ENCODE measurements around the gene HNF4A. TPM values are rescaled to one million over a fixed set of nuclear protein-coding genes. Genes with fewer than 3 reads are reported as not detected.

HNF4A gene
- not detected in 2 replicates for total RNA-seq

DNA sequence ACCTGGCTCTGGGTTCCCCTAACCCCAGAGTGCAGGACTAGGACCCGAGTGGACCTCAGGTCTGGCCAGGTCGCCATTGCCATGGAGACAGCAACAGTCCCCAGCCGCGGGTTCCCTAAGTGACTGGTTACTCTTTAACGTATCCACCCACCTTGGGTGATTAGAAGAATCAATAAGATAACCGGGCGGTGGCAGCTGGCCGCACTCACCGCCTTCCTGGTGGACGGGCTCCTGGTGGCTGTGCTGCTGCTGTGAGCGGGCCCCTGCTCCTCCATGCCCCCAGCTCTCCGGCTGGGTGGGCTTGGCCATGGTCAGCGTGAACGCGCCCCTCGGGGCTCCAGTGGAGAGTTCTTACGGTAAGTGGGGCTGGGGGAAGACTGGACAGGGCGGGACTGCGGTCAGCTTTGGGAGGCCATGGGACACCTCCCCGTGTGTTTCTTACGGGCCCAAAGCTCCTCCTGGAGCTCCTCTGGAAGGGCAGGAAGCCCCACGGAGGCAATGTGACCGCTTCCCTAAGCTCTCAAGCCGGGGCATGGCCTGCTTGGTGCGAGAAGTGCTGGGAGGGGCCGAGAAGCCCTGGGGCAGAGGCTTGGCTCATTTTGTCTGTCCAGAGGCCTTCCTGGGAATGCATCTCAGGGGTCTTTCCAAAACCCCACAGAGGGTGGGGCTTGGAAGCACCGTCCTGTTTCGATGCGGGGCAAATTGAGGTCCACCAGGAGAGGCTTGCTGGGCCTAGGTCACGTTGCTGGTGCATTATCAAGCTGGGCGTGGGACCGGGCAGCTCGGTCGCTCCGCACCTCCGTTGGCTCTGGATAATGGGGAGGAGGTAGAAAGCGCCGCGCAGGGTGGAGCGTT, at the start of gene HNF4A:
Gene HNF4A, plus strand, starts transcription at position 202 of the 855 bp plus-strand sequence. Its CDS starts 106 bp downstream, at position 308.
- no peak within 1 kb of the TSS for H3K4me3 ChIP-seq (ENCODE audit: low read depth, low read length)
- no peak for DNase-seq (ENCODE audit: low read depth)
- TF ChIP-seq, protein P1, sequence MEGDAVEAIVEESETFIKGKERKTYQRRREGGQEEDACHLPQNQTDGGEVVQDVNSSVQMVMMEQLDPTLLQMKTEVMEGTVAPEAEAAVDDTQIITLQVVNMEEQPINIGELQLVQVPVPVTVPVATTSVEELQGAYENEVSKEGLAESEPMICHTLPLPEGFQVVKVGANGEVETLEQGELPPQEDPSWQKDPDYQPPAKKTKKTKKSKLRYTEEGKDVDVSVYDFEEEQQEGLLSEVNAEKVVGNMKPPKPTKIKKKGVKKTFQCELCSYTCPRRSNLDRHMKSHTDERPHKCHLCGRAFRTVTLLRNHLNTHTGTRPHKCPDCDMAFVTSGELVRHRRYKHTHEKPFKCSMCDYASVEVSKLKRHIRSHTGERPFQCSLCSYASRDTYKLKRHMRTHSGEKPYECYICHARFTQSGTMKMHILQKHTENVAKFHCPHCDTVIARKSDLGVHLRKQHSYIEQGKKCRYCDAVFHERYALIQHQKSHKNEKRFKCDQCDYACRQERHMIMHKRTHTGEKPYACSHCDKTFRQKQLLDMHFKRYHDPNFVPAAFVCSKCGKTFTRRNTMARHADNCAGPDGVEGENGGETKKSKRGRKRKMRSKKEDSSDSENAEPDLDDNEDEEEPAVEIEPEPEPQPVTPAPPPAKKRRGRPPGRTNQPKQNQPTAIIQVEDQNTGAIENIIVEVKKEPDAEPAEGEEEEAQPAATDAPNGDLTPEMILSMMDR (IDR thresholded peaks at IDR 0.05; ENCODE audit: insufficient read depth, low read depth, low read length) = no peak

DNA sequence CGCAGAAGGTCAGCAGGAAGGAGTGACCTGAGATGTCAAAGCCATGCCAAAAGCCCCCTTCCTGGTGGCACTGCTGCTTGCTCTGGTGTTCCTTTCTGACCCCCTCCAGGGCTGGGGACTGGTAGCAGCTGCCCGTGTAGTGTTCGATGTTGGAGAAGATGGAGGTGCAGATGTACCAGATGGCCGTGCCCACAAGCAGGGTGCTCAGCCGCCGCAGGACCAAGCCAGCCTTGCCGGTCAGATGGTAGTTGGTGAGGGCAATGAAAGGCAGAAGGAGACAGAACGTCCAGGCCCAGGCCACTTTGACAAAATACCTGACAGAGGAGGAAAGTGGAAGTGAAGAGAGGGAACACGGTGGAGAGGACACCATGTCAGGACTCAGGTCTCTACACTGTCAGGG, 48.6 kb upstream of the HNF4A start:
- DNase-seq (ENCODE audit: low read depth) = no peak
- H3K4me3 ChIP-seq (ENCODE audit: low read depth, low read length) = no peak overlapping the region
- TF ChIP-seq, protein P1 (IDR thresholded peaks at IDR 0.05; ENCODE audit: insufficient read depth, low read depth, low read length) = no peak

DNA sequence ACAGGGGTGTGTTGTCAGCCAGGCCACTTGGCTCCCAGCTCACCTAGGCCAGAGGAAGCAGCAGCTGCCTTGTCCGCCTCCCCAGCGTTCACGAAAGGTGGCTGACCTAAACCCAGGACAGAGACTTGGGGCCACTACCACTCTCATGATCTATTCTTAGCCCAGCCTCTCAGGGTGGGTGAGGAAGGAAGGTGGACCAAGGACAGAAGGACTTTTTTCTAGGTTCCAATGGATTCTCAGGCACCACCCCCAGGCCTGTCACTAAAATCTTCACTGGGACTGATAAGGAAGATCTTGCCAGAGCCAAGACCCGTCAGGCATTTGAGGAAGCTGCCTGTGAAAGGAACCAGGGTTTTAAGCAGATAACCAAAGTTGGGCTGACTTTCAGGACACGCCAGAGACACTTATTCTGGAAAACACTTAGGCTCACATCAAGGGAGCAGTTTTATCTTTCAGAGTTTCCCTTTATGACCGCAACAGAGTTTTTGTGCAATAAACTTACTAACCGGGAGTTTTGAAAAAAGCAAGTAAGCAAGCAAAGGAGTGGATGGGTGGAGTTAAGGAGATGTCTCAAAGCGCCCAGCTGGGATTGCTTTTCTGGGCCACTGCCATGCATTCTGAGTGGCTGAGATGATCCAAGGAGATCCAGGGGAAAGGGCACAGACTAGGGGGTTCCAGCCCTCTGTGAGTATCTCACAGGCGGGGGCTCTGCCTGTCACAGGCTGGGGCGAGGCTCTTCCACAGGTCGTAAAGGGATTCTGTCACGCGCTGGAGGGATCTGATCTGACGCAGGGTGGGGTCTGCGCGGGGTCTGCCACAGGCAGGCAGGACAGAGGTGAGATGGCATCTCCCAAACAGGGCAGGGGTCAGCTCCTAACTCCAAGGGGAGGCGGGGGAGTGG, 45.5 kb upstream of the HNF4A start:
- peak overlapping the region; percentile 85 for H3K4me3 ChIP-seq (ENCODE audit: low read depth, low read length)
- TF ChIP-seq, protein P1 (IDR thresholded peaks at IDR 0.05; ENCODE audit: insufficient read depth, low read depth, low read length) = no peak
- peak; percentile 81 for DNase-seq (ENCODE audit: low read depth)

DNA sequence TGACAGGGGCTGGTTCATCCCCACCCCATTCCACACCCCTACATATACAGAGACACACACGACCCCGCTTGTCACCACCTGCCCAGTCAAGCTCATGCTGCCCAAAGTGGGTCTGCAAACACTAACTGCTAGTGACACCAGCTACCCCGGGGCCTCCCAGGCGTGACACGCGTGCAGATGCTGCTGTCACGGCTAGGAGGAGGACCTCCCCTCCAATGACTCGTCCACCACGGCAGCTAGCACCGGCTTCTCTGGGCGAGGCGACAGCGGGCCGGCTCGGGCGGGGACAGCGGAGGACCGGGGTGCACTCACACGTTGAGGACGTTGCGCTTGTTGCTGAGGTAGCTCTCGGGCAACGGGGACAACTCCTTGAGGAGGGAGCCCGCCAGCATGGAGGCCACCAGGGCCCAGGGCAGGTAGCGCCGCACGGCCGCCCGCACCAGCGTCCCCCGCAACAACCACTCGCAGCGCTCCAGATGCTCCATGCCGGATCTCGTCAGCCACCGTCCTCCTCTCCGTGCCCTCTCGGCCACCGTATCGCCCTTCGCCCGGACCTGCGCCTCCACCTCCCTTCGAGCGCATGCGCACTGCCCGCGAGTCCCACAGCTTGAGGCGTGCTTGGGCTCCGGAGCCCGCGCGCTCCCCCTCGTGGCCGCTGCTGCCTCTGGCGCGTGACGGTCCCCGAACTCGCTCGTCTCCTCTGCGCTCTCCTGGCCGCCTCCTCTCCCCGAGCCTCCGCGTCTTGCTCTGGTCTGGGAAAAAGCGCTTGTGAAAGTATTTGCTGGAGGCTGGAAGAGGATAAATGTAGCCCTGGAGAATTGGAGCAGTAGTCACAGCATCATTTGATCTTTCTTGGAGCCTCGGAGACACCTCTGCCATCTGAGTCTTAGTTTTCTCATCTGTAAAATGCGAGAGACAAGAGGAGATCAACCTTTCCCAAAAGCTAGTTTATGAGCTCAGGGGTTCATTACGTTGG, 44.5 kb upstream of the HNF4A start, which contains the start of gene FITM2:
Gene FITM2, minus strand, starts transcription at position 539 of the 976 bp plus-strand sequence. Its CDS starts 54 bp downstream, at position 485.
- peak within 1 kb of the TSS; percentile 85 for H3K4me3 ChIP-seq (ENCODE audit: low read depth, low read length)
- peak; percentile 97 for DNase-seq (ENCODE audit: low read depth)
- TF ChIP-seq, protein P1 (IDR thresholded peaks at IDR 0.05; ENCODE audit: insufficient read depth, low read depth, low read length) = peak; percentile 91

DNA sequence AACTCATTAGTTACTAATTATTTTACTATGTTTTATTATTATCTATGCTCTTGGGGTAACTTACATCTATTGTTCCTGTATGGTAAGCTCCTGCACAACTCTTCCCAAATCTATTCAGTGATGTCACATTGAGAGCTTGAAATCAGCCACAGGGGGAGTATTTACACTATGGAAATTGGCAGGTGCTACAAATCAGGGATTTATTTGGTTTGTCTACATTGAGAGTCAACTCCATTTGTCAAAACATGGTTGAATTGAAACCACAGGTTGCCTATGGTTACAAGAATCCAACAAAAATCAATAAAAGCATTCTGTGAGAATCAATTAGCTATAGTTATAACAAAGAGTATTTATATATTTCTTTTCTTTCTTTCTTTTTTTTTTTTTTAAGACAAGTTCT, 40.6 kb upstream of the HNF4A start:
- no peak overlapping the region for H3K4me3 ChIP-seq (ENCODE audit: low read depth, low read length)
- DNase-seq (ENCODE audit: low read depth) = no peak
- TF ChIP-seq, protein P1 (IDR thresholded peaks at IDR 0.05; ENCODE audit: insufficient read depth, low read depth, low read length) = no peak
